HG02884 (cell line): ENCODE results near the gene CORO1A.
"Not testable (repeated sequence)": the region's sequence is repeated elsewhere in the genome, so short reads cannot be mapped to it uniquely, and the experiment has no call there.

Source experiments
- ATAC-seq: cut with Tn5 transposase; IDR thresholded peaks from one replicate; pipeline ENCODE4 v1.9.1; 2021; ENCODE audit warnings: mild to moderate bottlenecking, moderate library complexity; ENCODE audit not compliant: unreplicated experiment

CORO1A gene

GRCh38 chr16:30183233-30184095 is at the start of gene CORO1A:
CORO1A (plus strand) TSS chr16:30183602; CDS start chr16:30185210, 1,608 bp downstream.
- peak; percentile 42 for ATAC-seq

DNA sequence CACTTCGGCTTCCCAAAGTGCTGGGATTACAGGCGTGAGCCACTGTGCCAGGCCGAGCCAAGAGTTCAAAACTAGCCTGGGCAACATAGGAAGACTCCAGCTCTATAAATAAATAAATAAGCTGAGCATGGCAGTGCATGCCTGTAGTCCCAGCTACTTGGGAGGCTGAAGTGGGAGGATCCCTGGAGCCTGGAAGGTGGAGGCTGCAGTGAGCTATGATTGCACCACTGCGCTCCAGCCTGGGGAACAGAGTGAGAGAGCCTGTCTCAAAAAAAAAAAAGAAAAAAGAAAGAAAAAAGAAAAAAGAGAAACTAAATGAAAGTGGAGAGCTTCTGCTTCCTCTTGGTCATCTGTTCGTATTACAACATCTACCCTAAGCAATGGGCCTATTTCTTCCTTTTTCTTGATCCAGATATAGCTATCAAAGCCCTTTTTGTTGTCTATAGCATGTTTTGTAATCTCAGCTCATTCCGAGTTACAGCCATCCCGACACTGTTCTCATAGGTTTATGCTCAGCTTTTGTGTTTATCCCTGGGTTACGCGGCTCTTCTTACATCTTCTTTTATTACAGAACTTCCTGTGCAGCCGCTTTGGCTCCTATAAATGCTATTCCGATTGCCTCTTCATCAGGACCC is 46.3 kb upstream of the CORO1A start:
- ATAC-seq = no peak

GRCh38 chr16:30137897-30138296 is 45.5 kb upstream of the CORO1A start:
- no peak for ATAC-seq

DNA sequence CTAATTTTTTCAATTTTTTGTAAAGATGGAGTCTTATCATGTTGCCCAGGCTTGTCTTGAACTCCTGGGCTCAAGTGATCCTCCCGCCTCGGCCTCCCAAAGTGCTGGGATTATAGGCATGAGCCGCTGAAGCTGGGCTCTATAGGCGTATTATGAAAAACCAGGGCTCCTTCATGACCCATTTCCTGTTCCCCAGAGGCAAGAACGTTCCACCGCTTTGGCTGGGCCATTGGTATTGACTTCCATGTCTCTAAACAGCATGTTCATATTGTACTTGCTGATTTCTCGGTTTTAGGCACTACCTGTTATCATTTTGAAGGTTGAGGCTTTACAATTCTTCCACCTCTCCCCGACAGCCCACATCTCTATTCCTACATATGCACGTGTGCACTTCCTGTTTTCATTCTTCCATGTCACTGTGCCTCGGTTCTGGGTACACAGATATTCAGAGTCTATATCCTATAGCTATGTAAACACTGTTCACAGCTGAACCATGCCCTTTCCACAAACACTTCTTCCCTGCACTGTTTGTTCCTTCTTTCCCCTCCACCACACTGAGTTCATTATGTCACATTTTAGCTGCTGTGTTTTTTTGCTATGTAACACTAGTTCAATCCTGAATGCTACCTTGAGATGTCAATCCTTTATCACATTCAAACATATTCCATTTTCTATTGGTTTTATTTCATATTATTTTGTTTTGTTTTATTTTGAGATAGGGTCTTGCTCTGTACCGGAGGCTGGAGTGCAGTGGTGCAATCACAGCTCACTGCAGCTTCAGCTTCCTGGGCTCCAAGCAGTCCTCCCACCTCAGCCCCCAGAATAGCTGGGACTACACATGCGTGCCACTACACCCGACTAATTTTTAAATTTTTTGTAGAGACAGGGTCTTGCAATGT is 43.6 kb upstream of the CORO1A start:
- ATAC-seq = no peak

DNA sequence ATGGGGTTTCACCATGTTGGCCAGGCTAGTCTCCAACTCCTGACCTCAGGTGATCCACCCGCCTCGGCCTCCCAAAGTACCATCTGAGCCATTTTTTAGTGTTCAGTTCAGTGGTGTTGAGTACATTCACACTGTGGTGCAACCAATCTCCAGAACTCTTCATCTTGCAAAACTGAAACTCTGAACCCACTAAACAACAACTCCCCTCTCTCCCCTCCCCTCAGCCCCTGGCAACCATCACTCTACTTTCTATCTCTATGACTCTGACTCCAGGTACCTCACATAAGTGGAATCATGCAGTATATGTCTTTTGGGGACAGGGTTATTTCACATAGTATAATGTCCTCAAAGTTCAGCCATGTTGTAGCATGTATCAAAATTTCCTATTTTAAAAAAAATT is 41.7 kb upstream of the CORO1A start:
- no peak for ATAC-seq

DNA sequence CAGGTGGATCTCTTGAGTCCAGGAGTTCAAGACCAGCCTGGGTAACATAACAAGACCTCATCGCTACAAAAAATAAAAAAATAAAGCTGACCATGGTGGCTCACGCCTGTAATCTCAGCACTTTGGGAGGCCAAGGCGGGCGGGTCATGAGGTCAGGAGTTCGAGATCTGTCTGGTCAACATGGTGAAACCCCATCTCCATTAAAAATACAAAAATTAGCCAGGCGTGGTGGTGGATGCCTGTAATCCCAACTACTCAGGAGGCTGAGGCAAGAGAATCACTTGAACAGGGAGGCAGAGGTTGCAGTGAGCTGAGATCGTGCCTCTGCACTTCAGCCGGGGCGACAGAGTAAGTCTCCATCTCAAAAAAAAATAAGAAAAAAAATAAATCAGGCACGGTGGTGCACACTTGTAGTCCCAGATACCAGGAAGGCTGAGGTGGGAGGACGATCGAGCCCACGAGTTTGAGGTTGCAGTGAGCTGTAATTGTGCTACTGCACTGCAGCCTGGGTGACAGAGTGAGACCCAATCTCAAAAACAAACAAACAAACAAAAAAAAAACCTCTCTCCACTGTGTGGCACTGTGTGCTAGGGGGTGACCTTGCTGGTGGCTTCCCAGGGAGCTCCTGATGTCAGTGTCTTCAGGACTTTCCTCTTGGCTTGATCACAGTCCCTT is 40.6 kb upstream of the CORO1A start:
- no peak for ATAC-seq

DNA sequence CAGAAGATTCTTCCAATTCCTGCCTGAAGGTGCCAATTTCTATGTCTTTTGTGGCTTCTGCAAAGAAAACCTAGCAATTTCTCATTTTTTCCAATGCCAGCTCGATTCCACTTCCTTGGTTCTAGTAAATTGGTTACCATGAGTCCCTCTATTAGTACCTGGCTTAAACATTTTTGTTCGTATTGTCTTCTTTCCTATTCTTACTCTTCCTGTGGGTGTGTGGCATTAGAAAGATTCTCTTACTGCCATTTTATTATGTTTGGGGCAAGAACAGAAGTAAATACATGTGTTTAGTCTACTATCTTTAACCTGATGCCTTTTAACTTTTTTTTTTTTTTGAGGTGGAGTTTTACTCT is 40.1 kb upstream of the CORO1A start:
- no peak for ATAC-seq

- no peak for ATAC-seq
These were observed 39.4 kb upstream of the CORO1A start for GRCh38 chr16:30144017-30144416.

DNA sequence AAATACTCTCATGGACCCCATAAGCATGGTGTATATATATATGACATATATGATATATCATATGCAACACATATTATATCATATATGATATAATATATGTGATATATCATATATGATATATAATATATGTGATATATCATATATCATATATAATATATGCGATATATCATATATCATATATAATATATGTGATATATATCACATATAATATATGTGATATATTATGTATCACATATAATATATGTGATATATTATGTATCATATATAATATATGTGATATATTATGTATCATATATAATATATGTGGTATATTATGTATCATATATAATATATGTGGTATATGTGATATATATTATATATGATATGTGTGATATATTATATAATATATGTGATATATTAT is 38.5 kb upstream of the CORO1A start:
- ATAC-seq = no peak

DNA sequence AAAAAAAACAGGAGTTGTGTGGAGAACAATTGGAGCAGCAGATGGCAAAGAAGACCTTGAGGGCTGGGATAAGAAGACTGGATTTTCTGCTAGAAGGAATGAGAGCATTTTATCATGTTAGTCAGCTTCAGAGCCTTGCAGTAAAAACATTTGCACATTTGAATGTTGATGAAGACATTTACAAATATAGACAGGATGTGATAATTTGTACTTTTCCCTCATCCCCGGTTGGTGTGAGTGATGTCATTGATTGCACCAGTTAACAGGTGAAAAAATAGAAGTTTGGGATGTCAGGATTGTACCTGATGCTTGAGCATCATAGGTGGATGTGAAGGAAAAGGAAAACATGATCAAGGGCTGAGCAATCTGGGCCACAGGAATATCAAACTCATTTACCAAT is 37.7 kb upstream of the CORO1A start:
- no peak for ATAC-seq

DNA sequence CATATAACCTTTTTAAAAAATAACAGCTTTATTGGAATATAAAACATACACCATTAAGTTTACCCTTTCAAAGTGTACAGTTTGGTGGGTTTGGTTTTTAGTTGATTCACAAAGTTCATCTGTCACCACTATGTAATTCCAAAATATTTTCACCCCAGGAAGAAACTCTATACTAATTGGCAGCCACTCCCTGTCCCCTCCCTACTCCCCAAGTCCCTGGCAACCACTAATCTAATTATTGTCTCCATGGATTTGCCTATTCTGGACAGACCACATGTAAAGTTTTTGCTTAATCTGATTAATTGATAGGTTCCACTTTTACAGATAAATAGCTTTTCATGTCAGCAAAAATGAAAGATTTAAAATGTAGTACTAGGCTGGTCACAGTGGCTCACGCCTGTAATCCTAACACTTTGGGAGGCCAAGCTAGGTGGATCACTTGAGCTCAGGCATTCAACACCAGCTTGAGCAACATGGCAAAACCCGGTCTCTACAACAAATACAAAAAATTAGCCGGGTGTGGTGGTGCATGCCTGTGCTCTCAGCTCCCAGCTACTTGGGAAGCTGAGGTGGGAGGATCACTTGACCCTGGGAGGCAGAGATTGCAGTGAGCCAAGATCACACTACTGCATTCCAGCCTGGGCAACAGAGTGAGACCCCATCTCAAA is 35.4 kb upstream of the CORO1A start:
- ATAC-seq = no peak

DNA sequence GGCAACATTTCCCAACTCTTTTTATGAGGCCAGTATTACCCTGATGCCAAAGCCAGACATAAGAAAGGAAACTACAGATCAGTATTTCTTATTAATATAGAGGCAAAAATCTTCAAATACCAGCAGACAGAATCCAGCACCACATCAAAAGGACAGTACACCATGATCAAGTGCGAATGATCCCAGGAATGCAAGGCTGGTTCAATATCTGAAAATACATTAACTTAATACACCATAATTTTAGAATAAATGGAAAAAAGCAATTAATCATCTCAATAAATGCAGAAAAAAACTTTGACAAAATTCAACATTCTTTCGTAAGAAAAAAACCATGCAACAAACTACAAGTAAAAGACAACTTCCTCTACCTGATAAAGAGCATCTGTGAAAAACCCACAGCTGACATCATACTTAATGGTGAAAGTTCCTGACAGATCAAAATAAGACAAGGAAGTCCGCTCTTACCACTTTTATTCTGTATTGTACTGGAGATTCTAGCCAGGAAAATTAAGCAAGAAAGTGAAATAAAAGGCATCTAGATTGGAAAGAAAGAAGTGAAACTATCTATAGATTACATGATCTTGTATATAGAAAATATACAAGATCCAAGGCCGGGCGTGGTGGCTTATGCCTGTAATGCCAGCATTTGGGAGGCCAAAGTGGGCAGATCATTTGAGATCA is 34.0 kb upstream of the CORO1A start:
- ATAC-seq = no peak

GRCh38 chr16:30151091-30151490 is 32.3 kb upstream of the CORO1A start:
- no peak for ATAC-seq

GRCh38 chr16:30152517-30152916 is 30.9 kb upstream of the CORO1A start:
- ATAC-seq = no peak

- no peak for ATAC-seq
These were observed 28.2 kb upstream of the CORO1A start for GRCh38 chr16:30155188-30155587.

GRCh38 chr16:30157214-30157613 is 26.2 kb upstream of the CORO1A start:
- ATAC-seq = no peak

GRCh38 chr16:30163538-30163937 is 19.9 kb upstream of the CORO1A start:
- no peak for ATAC-seq

DNA sequence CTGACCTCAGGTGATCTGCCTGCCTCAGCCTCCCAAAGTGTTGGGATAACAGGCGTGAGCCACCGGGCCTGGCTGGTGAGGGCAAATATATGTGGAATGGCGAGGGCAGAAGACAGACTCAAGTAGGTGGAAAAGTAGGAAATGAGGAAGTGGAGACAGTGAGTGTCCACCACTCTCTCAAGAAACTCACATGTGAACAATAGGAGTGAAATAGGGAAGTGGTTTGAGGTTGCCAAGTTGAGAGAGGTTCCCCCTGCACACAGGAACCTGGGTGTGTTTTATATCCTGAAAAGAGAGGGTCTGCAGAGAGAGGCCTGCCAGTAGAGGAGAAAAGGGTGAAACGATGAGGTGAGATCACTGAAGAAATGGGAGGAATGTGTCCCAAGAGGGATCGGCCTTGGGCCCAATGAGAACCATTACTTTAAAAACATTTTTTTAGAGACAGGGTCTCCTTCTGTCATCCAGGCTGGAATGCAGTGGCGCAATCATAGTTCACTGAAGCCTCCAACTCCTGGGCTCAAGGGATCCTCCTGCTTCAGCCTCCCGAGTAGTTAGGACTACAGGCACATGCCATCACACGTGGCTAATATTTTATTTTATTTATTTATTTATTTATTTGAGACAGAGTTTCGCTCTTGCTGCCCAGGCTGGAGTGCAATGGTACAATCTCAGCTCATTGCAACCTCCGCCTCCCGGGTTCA is 17.1 kb upstream of the CORO1A start:
- ATAC-seq = no peak

- ATAC-seq = not testable (repeated sequence)
These were observed 14.7 kb upstream of the CORO1A start for GRCh38 chr16:30168746-30169145.
